H9 (cell line): ENCODE results near the gene TBC1D25. TPM values are rescaled to one million over a fixed set of nuclear protein-coding genes. Genes with fewer than 3 reads are reported as not detected.

ENCODE experiments used
- DNase-seq: peaks from one replicate; pipeline ENCODE4 v3.0.0-alpha.2; 2017
- H2AFZ ChIP-seq: one replicate; pipeline ENCODE4 v1.6.1; 2013; ENCODE audit warnings: mild to moderate bottlenecking, low read length, control low read depth, moderate library complexity
- H2AK5ac ChIP-seq: 2 replicates; pipeline ENCODE4 v1.6.1; 2013; ENCODE audit warnings: low read length, control low read depth, mixed read lengths; ENCODE audit not compliant: insufficient read length
- H2BK120ac ChIP-seq: one replicate; pipeline ENCODE4 v1.6.1; 2013; ENCODE audit warnings: low read depth, mild to moderate bottlenecking, low read length, control low read depth, inconsistent platforms; ENCODE audit not compliant: poor library complexity, severe bottlenecking
- H2BK12ac ChIP-seq: 2 replicates; pipeline ENCODE4 v1.6.1; 2013; ENCODE audit warnings: low read length, control low read depth, mixed read lengths, low read depth; ENCODE audit not compliant: insufficient read length
- H2BK15ac ChIP-seq: 2 replicates; pipeline ENCODE4 v1.6.1; 2013; ENCODE audit warnings: low read depth, low read length, control low read depth
- H2BK20ac ChIP-seq: one replicate; pipeline ENCODE4 v1.6.1; 2013; ENCODE audit warnings: low read depth, mild to moderate bottlenecking, low read length, control low read depth, inconsistent platforms; ENCODE audit not compliant: poor library complexity, severe bottlenecking
- H2BK5ac ChIP-seq: 2 replicates; pipeline ENCODE4 v1.6.1; 2013; ENCODE audit warnings: low read length, control low read depth, mixed read lengths; ENCODE audit not compliant: insufficient read length
- H3K14ac ChIP-seq: 2 replicates; pipeline ENCODE4 v1.6.1; 2013; ENCODE audit warnings: low read length, control low read depth; ENCODE audit not compliant: insufficient read depth
- H3K18ac ChIP-seq: 2 replicates; pipeline ENCODE4 v1.6.1; 2013; ENCODE audit warnings: low read depth, mild to moderate bottlenecking, mixed read lengths, low read length, control low read depth; ENCODE audit not compliant: insufficient read length
- H3K23ac ChIP-seq: 2 replicates; pipeline ENCODE4 v1.6.1; 2013; ENCODE audit warnings: low read length, control low read depth, mixed read lengths, low read depth; ENCODE audit not compliant: insufficient read length
- H3K23me2 ChIP-seq: 2 replicates; pipeline ENCODE4 v1.6.1; 2013; ENCODE audit warnings: low read depth, mild to moderate bottlenecking, mixed read lengths, low read length, control low read depth; ENCODE audit not compliant: insufficient read length, poor library complexity, severe bottlenecking
- H3K27ac ChIP-seq: 2 replicates; pipeline ENCODE4 v1.5.1; 2013; ENCODE audit warnings: low read length, control low read depth, mixed read lengths, low read depth; ENCODE audit not compliant: insufficient read length
- H3K27me3 ChIP-seq: 2 replicates; pipeline ENCODE4 v1.6.1; 2013; ENCODE audit warnings: low read length, control low read depth, inconsistent platforms; ENCODE audit not compliant: insufficient read depth
- H3K4ac ChIP-seq: 2 replicates; pipeline ENCODE4 v1.6.1; 2013; ENCODE audit warnings: low read depth, mild to moderate bottlenecking, control low read depth, inconsistent platforms, low read length, moderate library complexity
- H3K4me1 ChIP-seq: 2 replicates; pipeline ENCODE4 v1.6.1; 2013; ENCODE audit warnings: low read length, control low read depth, inconsistent platforms; ENCODE audit not compliant: insufficient read depth
- H3K4me2 ChIP-seq: 2 replicates; pipeline ENCODE4 v1.6.1; 2013; ENCODE audit warnings: low read length, control low read depth, mixed read lengths; ENCODE audit not compliant: insufficient read length, insufficient read depth
- H3K56ac ChIP-seq: 2 replicates; pipeline ENCODE4 v1.6.1; 2013; ENCODE audit warnings: low read depth, mild to moderate bottlenecking, mixed read lengths, low read length, control low read depth; ENCODE audit not compliant: insufficient read length
- H3K79me1 ChIP-seq: 2 replicates; pipeline ENCODE4 v1.6.1; 2013; ENCODE audit warnings: low read depth, mild to moderate bottlenecking, moderate library complexity, low read length, control low read depth, inconsistent platforms; ENCODE audit not compliant: insufficient read depth, poor library complexity, severe bottlenecking
- H3K79me2 ChIP-seq: 2 replicates; pipeline ENCODE4 v1.6.1; 2013; ENCODE audit warnings: low read length, control low read depth, inconsistent platforms; ENCODE audit not compliant: insufficient read depth
- H3K9ac ChIP-seq: 2 replicates; pipeline ENCODE4 v1.6.1; 2013; ENCODE audit warnings: low read length, control low read depth, mixed read lengths; ENCODE audit not compliant: insufficient read length; ENCODE audit errors: extremely low read depth
- H3K9me3 ChIP-seq: one replicate; pipeline ENCODE4 v1.6.1; 2013; ENCODE audit warnings: low read depth, low read length, inconsistent platforms; ENCODE audit not compliant: control insufficient read depth
- H3T11ph ChIP-seq: one replicate; pipeline ENCODE4 v1.6.1; 2013; ENCODE audit warnings: mild to moderate bottlenecking, low read length, control low read depth, inconsistent platforms
- H4K20me1 ChIP-seq: one replicate; pipeline ENCODE4 v1.6.1; 2013; ENCODE audit not compliant: control insufficient read depth, insufficient read length, insufficient read depth
- H4K5ac ChIP-seq: 2 replicates; pipeline ENCODE4 v1.6.1; 2013; ENCODE audit warnings: low read depth, mild to moderate bottlenecking, mixed read lengths, low read length, control low read depth; ENCODE audit not compliant: insufficient read length
- H4K8ac ChIP-seq: replicated peaks from 2 replicates; pipeline ENCODE4 v1.6.1; 2013; ENCODE audit warnings: low read length, control low read depth, mixed read lengths, low read depth; ENCODE audit not compliant: insufficient read length
- H4K91ac ChIP-seq: 2 replicates; pipeline ENCODE4 v1.6.1; 2013; ENCODE audit warnings: low read depth, mild to moderate bottlenecking, moderate library complexity, mixed read lengths, low read length, control low read depth; ENCODE audit not compliant: insufficient read length
- H3K27ac Mint-ChIP-seq, 3 experiments: 2 replicates in 2 of 3; 3 replicates in 1 of 3; pipeline ENCODE4 v1.8.0; 2020 to 2021; ENCODE audit warnings: mixed read lengths in 3 of 3, mild to moderate bottlenecking in 1 of 3, moderate library complexity in 1 of 3
- H3K27me3 Mint-ChIP-seq: 2 replicates; pipeline ENCODE4 v1.8.0; 2021; ENCODE audit warnings: low read depth, mild to moderate bottlenecking, moderate library complexity, mixed read lengths
- H3K36me3 Mint-ChIP-seq, 3 experiments: 2 replicates in 2 of 3; 3 replicates in 1 of 3; pipeline ENCODE4 v1.8.0; 2020 to 2021; ENCODE audit warnings: low read depth in 3 of 3, mixed read lengths in 3 of 3; ENCODE audit not compliant: insufficient read depth in 1 of 3
- H3K4me1 Mint-ChIP-seq, 2 experiments: 2 replicates each; pipeline ENCODE4 v1.8.0; 2020; ENCODE audit warnings: mixed read lengths in 2 of 2
- H3K4me3 Mint-ChIP-seq, 2 experiments: 2 replicates in 1 of 2; 3 replicates in 1 of 2; pipeline ENCODE4 v1.8.0; 2020 to 2021; ENCODE audit warnings: mild to moderate bottlenecking in 2 of 2, mixed read lengths in 2 of 2, moderate library complexity in 1 of 2
- H3K9me3 Mint-ChIP-seq, 2 experiments: 2 replicates in 1 of 2; 3 replicates in 1 of 2; pipeline ENCODE4 v1.8.0; 2020; ENCODE audit warnings: mild to moderate bottlenecking in 2 of 2, mixed read lengths in 2 of 2, moderate library complexity in 1 of 2
- CTCF ChIP-seq: fragments of 200-600 bp; sonication (generic); conservative IDR thresholded peaks from 3 replicates; pipeline ENCODE4 v1.8.0; 2021; ENCODE audit warnings: antibody characterized with exemption, mild to moderate bottlenecking
- WGBS: extraction: QIAGEN DNeasy Blood & Tissue Kit; methylation state at CpG from one replicate; pipeline ENCODE4 v1.1.7; 2013; ENCODE audit warnings: missing lambda C conversion rate, low lambda C conversion rate, mixed read lengths; ENCODE audit not compliant: insufficient read length; ENCODE audit errors: extremely low coverage; 5-methylcytosine and 5-hydroxymethylcytosine counted together
- total RNA-seq: library from RNA; stranded (reverse); gene quantifications from 2 replicates; pipeline ENCODE4 v1.2.1, GENCODE V29; 2021

Gene TBC1D25
- total RNA-seq, 1 experiment from 2014 or later = 10.2 TPM

GRCh38 chrX:48597353-48598264 lies 58.1 kb downstream of the TBC1D25 start, which contains the start of gene WDR13:
WDR13 (plus strand) TSS chrX:48597492; CDS start chrX:48597997, 505 bp downstream.
- Histone ChIP-seq H3K79me1 (no peaks in the 10 kb centered on the region), H4K20me1 (no peaks in the 10 kb centered on the region), H3K27me3 (no peaks in the 10 kb centered on the region), H3K9ac (peak within 1 kb of the TSS; percentile 25), H4K8ac (no peak within 1 kb of the TSS), H3K4ac (no peak within 1 kb of the TSS), H2BK15ac (no peak within 1 kb of the TSS), H3K9me3 (peaks cover 31% of the 10 kb centered on the region), H3K14ac (no peak within 1 kb of the TSS), H2AFZ (no peak within 1 kb of the TSS), H4K91ac (no peak within 1 kb of the TSS), H3K27ac (no peak within 1 kb of the TSS), H2BK12ac (no peak within 1 kb of the TSS), H3K23me2 (no peaks in the 10 kb centered on the region), H2AK5ac (no peak within 1 kb of the TSS), H2BK20ac (no peak within 1 kb of the TSS), H2BK5ac (no peak within 1 kb of the TSS), H3K4me1 (no peaks in the 10 kb centered on the region), H3K4me2 (peak within 1 kb of the TSS; percentile 58), H3T11ph (no peak within 1 kb of the TSS), H3K23ac (no peak within 1 kb of the TSS), H3K79me2 (no peaks in the 10 kb centered on the region), H4K5ac (no peak within 1 kb of the TSS), H3K18ac (no peak within 1 kb of the TSS), H3K56ac (no peak within 1 kb of the TSS), H2BK120ac (no peak within 1 kb of the TSS)
- Mint-ChIP-seq H3K36me3 (peaks cover 6 to 30% (median 17%) of the 10 kb centered on the region in 3 experiments; a peak in 6 of 7 replicates), H3K27ac (peak within 1 kb of the TSS; percentile 93 to 99 (median 98)), H3K4me3 (peak within 1 kb of the TSS; percentile 92 to 96), H3K9me3 (peaks cover 52 to 66% of the 10 kb centered on the region in 2 experiments), H3K27me3 (no peaks in the 10 kb centered on the region; the same call in 1 of the 2 replicates), H3K4me1 (peaks cover 2 to 4% of the 10 kb centered on the region in 2 experiments; a peak in 3 of 4 replicates)
- no CpG with 5 or more reads among the region's 62 CpGs for WGBS
- no peak for TF ChIP-seq CTCF
- DNase-seq = peak; percentile 92
